Ovary (tissue), 9 donors: ENCODE data around the gene KRTAP10-12. TPM values are rescaled to one million over a fixed set of nuclear protein-coding genes. Genes with fewer than 3 reads are reported as not detected.

Experiments
- DNase-seq, 5 donors: peaks; one replicate each; pipeline ENCODE4 v3.0.0-alpha.2; 2019 to 2020
- H3K27ac ChIP-seq, 2 donors: fragments of 200-600 bp; one replicate each; pipeline versions ENCODE4 v1.5.1 to v1.8.0; 2019 to 2022
- H3K27me3 ChIP-seq: fragments of 200-600 bp; one replicate; pipeline ENCODE4 v1.8.0; 2022
- H3K36me3 ChIP-seq: fragments of 200-600 bp; sonication (generic); one replicate; pipeline ENCODE4 v1.5.1; 2019
- H3K4me1 ChIP-seq: one replicate; pipeline ENCODE4 v1.8.1; 2013; ENCODE audit warnings: mild to moderate bottlenecking, moderate library complexity; ENCODE audit not compliant: insufficient read depth
- H3K4me3 ChIP-seq: fragments of 200-600 bp; sonication (generic); one replicate; pipeline ENCODE4 v1.5.1; 2017
- H3K9me3 ChIP-seq, 2 donors: fragments of 200-600 bp in 1 of 2; sonication (generic) in 1 of 2; one replicate each; pipeline versions ENCODE4 v1.5.1 to v1.8.1; 2013 to 2019; ENCODE audit warnings: mild to moderate bottlenecking in 1 of 2, moderate library complexity in 1 of 2
- CTCF ChIP-seq, 3 donors: fragments of 450-650 bp in 2 of 3; fragments of 200-600 bp in 1 of 3; IDR thresholded peaks; one replicate each; pipeline versions ENCODE4 v1.5.1 to v1.8.0; 2016 to 2022; ENCODE audit warnings: antibody characterized with exemption in 3 of 3, mild to moderate bottlenecking in 1 of 3
- EP300 ChIP-seq: sonication (generic); formaldehyde crosslinking; IDR thresholded peaks from one replicate; pipeline ENCODE4 v1.6.1; 2017; ENCODE audit warnings: antibody characterized with exemption
- POLR2A ChIP-seq: fragments of 450-650 bp; IDR thresholded peaks from one replicate; pipeline ENCODE4 v1.6.1; 2017; ENCODE audit warnings: antibody characterized with exemption, mild to moderate bottlenecking, moderate library complexity
- WGBS, 3 donors: extraction: QIAGEN DNeasy Blood & Tissue Kit in 1 of 3; methylation state at CpG; one replicate each; pipeline versions ENCODE4 v1.1.5 to v1.1.7; 2013 to 2017; 5-methylcytosine and 5-hydroxymethylcytosine counted together
- intact Hi-C, 4 donors: fragments of 100-400 bp; cut with DNase I; formaldehyde crosslinking; loops; one replicate each; pipeline versions ENCODE4 v1.11.0 to v1.15.1; 2022 to 2023
- polyA plus RNA-seq, 2 donors: library from polyadenylated mRNA; stranded (reverse); fragments of 200-250 nt in 1 of 2; fragments of 350-450 nt in 1 of 2; fragmentation: Illumina TruSeq in 1 of 2; extraction: RNeasy Lipid Tissue Mini Kit (QIAGEN cat#74804) in 1 of 2; gene quantifications; one replicate each; pipeline ENCODE4 v1.2.3, GENCODE V29; 2013 to 2014
- total RNA-seq, 7 donors: library from RNA; depleted of rRNA in 2 of 7; stranded (reverse); fragments of >200 nt in 2 of 7; fragmentation: NEBNext Ultra II Directional in 3 of 7; extraction: Animal tissue kit (Norgen Biotek cat#: 25700) in 3 of 7; gene quantifications; one replicate each; pipeline versions ENCODE4 v1.1.0 to v1.2.4, GENCODE V29; 2016 to 2023
- donor health status: DM: no; HTN: no; CAD: no; lungs with moderate emphysema.
- donor health status: DM: no; HTN: no; CAD: no.
- donor health status: Bipolar disorder and iron deficiency.
- donor health status: DM: yes; HTN: yes; CAD: no.
- donor health status: DM: no; HTN: no; CAD: no.
- donor health status: DM: yes; HTN: yes; CAD: no.

The KRTAP10-12 gene
- total and polyA plus RNA-seq, 9 donors = not detected

DNA sequence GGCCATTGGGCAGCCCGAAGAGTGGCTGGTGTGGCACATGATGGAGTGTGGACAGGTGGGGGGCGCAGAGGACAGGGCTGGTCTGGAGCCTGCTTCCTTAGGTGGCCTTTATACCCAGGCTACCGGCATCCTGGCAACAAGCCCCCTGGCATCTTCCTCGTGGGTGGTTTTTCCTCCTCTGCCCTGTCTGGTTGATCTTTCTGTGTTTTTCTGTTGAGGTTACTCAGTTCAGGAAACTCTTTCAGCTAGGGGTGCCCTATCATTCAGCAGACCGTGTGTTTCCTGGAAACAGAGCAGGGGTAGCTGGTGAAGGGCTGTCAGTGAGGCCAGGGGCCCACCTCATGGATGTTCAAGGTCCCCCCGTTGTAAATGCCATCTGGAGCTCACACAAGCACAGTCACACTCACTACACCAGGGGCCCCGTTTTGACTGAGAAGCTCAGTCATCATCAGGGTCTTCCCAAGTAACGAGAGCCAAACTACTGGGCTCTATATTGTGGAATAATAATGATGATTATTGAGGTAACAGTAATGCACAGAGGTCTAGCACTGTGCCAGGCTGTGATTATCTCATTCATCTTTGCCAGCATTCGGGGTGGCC is 42.3 kb upstream of the KRTAP10-12 start, which contains the start of gene KRTAP12-4:
KRTAP12-4 (minus strand) TSS at position 84 of the 600 bp plus-strand sequence; CDS start at position 39, 45 bp downstream.
- TF ChIP-seq EP300 (no peak), POLR2A (no peak), CTCF (IDR thresholded peaks at IDR 0.05) (no peak)
- intact Hi-C loops = no loop called here
- Histone ChIP-seq H3K4me1 (no peaks in the 10 kb centered on the region), H3K27me3 (no peaks in the 10 kb centered on the region), H3K27ac (no peak within 1 kb of the TSS), H3K9me3 (no peaks in the 10 kb centered on the region), H3K4me3 (no peak within 1 kb of the TSS), H3K36me3 (no peaks in the 10 kb centered on the region)
- DNase-seq = no peak
- WGBS, 3 donors = 67 to 81% (median 80%) methylated on average over 9 of the region's 9 CpGs

DNA sequence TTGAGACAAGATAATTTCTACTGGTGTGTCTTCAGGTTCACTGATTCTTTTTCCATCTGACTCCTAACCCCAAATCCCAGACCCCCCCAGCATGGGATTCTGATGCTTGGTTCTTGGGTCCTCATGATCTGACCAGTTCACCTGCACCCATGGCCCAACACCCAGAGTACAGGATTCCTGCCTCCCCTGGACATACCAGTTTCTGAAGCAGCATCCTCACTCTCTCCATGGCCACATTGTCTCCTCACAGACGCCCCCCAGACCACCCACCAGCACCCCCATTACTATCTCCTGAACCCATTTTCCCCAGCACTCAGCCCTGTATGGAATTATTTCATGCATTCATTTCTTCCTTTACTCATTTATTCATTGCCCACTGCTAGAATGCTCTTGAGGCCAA is 40.1 kb upstream of the KRTAP10-12 start:
- Histone ChIP-seq H3K27me3 (no peaks in the 10 kb centered on the region), H3K27ac (no peak overlapping the region), H3K36me3 (no peaks in the 10 kb centered on the region), H3K4me1 (no peaks in the 10 kb centered on the region), H3K9me3 (no peaks in the 10 kb centered on the region), H3K4me3 (no peak overlapping the region)
- no peak for TF ChIP-seq POLR2A
- no peak for TF ChIP-seq EP300
- TF ChIP-seq CTCF (IDR thresholded peaks at IDR 0.05) = no peak
- intact Hi-C loops = no loop called here
- DNase-seq = no peak
- WGBS, 3 donors = 45 to 54% (median 48%) methylated on average over 1 of the region's 1 CpG

DNA sequence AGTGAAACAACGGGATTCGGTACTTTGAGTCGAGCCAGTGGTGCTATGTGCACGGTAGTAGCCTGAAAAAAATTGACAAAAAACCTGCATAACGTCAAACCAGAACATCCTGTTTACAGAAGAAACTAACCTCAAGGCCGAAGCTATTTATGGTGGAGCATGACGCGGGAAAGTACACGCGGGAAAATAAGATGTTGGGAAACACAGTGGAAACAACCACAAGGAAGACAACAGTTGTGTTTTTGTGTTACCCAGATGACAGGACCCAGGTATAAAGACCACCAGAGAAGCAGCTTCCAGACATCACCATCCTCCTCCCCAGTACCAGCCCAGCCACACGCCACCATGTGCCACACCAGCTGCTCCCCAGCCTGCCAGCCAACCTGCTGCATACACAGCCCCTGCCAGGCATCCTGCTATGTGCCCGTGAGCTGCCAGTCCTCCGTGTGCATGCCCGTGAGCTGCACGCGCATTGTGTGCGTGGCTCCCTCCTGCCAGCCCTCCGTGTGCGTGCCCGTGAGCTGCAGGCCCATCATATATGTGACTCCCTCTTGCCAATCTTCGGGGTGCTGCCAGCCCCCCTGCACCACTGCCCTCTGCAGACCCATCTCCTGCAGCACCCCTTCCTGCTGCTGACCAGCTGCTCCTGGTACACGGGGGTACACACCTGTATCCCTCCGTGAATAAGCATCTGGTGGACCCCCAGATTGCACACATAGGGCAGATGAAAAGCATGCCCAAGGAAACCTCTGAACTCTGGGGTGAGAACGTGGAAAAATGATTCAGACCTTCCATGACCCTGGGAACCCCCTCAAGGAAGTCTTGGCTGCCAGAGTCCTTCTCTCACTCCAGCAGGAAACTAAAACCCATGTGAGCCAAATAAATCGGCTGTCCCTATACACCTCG is 39.1 kb upstream of the KRTAP10-12 start, which contains the start of gene KRTAP12-3:
KRTAP12-3 (plus strand) TSS at position 298 of the 906 bp plus-strand sequence; CDS start at position 346, 48 bp downstream.
- no peak for DNase-seq
- intact Hi-C loops = no loop called here
- no peaks in the 10 kb centered on the region for H3K27me3 ChIP-seq
- H3K9me3 ChIP-seq = no peaks in the 10 kb centered on the region
- no peak within 1 kb of the TSS for H3K27ac ChIP-seq
- H3K4me1 ChIP-seq = no peaks in the 10 kb centered on the region
- WGBS, 3 donors = 75 to 77% (median 77%) methylated on average over 26 of the region's 26 CpGs
- no peaks in the 10 kb centered on the region for H3K36me3 ChIP-seq
- H3K4me3 ChIP-seq = no peak within 1 kb of the TSS
- TF ChIP-seq POLR2A = no peak
- TF ChIP-seq CTCF (IDR thresholded peaks at IDR 0.05) = no peak

DNA sequence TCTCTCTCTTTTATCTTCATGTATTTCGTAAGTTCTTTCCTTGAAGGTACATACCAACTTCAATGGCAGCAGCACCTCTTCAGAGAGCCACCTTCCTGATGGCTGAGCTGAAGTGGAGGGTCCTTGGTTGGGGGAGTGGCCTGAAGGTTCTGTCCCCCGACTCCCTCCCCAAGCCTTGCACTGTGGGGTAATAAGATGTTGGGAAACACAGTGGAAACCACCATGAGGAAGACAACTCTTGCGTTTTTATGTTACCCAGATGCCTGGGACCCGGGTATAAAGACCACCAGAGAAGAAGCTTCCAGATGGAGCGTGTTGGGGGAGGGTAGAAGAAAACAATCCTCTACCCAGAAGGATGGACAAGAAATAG is 38.4 kb upstream of the KRTAP10-12 start:
- 73 to 83% (median 76%) methylated on average over 5 of the region's 5 CpGs for WGBS, 3 donors
- intact Hi-C loops = no loop called here
- no peaks in the 10 kb centered on the region for H3K4me1 ChIP-seq
- H3K9me3 ChIP-seq = no peaks in the 10 kb centered on the region
- H3K27me3 ChIP-seq = no peaks in the 10 kb centered on the region
- TF ChIP-seq EP300 (no peak), POLR2A (no peak), CTCF (IDR thresholded peaks at IDR 0.05) (no peak)
- H3K27ac ChIP-seq = no peak overlapping the region
- no peak for DNase-seq
- H3K4me3 ChIP-seq = no peak overlapping the region
- H3K36me3 ChIP-seq = no peaks in the 10 kb centered on the region
